Measurements from ENCODE around the gene HADH. TPM values are rescaled to one million over a fixed set of nuclear protein-coding genes. Genes with fewer than 3 reads are reported as not detected.

Gene HADH
- total and polyA plus RNA-seq, 4 donors, result 37.6 to 43.9 (median 40.6) TPM

DNA sequence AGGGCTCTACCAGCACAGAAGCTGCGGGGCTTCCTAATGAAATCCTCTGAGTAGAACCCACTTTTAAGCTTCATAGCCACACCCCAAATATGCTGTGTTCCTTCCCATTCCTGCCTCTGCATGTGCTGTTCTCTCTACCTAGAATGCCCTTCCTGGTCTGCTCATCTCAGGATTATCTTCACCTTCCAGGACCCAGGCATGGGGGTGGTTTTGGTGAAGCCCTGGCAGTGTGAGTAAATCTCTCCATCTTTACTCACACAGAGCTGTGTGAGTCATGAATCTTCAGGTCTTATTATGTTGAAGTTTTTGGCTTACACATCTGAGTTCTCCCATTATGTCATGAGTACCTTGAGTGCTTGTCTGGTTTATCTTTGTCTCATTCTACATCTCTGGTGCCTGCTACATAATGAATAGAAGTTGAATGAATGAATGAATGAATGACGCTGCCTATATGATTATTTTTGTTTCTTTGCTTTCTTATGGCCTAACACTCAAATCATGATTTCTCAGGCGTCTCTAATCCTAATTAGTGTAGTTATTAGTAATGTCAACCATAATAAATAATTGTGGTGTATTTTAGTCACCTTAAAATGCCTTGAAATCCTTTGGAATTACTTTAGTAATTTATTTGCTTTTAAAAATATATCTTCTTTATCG, 41.9 kb downstream of the HADH start:
- no peak overlapping the region for H3K27ac ChIP-seq (ENCODE audit: low read depth in 1 of 2, low read length in 1 of 2)
- DNase-seq (no peak), ATAC-seq (ENCODE audit: insufficient read depth, low FRiP score) (no peak)
- no peaks in the 10 kb centered on the region for H3K9me3 ChIP-seq (ENCODE audit: control insufficient read depth in 4 of 4, insufficient read depth in 3 of 4, low read length in 3 of 4)
- H3K4me3 ChIP-seq, result no peak overlapping the region
- no peaks in the 10 kb centered on the region for H3K27me3 ChIP-seq (ENCODE audit: control insufficient read depth in 3 of 3, insufficient read depth in 3 of 3, low read length in 2 of 3)
- H3K36me3 ChIP-seq (ENCODE audit: control insufficient read depth in 4 of 4, insufficient read depth in 4 of 4, low read length in 4 of 4), result peaks cover 17 to 35% (median 26%) of the 10 kb centered on the region in 4 donors
- TF ChIP-seq, protein P1, sequence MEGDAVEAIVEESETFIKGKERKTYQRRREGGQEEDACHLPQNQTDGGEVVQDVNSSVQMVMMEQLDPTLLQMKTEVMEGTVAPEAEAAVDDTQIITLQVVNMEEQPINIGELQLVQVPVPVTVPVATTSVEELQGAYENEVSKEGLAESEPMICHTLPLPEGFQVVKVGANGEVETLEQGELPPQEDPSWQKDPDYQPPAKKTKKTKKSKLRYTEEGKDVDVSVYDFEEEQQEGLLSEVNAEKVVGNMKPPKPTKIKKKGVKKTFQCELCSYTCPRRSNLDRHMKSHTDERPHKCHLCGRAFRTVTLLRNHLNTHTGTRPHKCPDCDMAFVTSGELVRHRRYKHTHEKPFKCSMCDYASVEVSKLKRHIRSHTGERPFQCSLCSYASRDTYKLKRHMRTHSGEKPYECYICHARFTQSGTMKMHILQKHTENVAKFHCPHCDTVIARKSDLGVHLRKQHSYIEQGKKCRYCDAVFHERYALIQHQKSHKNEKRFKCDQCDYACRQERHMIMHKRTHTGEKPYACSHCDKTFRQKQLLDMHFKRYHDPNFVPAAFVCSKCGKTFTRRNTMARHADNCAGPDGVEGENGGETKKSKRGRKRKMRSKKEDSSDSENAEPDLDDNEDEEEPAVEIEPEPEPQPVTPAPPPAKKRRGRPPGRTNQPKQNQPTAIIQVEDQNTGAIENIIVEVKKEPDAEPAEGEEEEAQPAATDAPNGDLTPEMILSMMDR (IDR thresholded peaks at IDR 0.05; ENCODE audit: control extremely low read depth, extremely low read depth), result no peak
- H3K4me1 ChIP-seq (ENCODE audit: control insufficient read depth in 5 of 5, insufficient read depth in 5 of 5, low read length in 5 of 5), result peaks cover 0 to 1% (median 0%) of the 10 kb centered on the region in 5 donors
- no peak overlapping the region for H3K9ac ChIP-seq (ENCODE audit: insufficient read depth in 1 of 2, low read length in 2 of 2)
- WGBS, 2 donors, result 95 to 97% methylated on average over 4 of the region's 4 CpGs

DNA sequence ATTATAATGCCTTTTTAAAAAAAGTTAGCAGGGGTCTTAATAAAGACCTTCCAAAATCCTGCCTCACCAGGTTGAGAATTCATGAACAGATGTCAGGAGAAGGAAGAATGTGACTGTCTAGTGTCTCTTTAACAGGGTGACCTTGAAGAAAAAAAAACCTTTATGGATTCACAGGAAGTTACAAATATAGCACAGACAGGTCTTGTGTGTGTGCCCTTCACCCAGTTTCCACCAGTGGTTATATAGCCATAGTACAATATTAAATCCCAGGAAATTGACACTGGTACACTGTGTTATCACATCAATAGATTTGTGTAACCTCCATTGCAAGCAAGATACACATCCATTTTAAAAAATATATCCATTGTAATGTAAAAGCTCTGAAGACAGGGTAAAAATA, 43.7 kb downstream of the HADH start:
- DNase-seq, result no peak
- Histone ChIP-seq H3K9ac (ENCODE audit: insufficient read depth in 1 of 2, low read length in 2 of 2) (no peak overlapping the region), H3K27ac (ENCODE audit: low read depth in 1 of 2, low read length in 1 of 2) (no peak overlapping the region), H3K4me1 (ENCODE audit: control insufficient read depth in 5 of 5, insufficient read depth in 5 of 5, low read length in 5 of 5) (peaks cover 0 to 1% (median 0%) of the 10 kb centered on the region in 5 donors), H3K36me3 (ENCODE audit: control insufficient read depth in 4 of 4, insufficient read depth in 4 of 4, low read length in 4 of 4) (peaks cover 12 to 27% (median 20%) of the 10 kb centered on the region in 4 donors), H3K4me3 (no peak overlapping the region), H3K9me3 (ENCODE audit: control insufficient read depth in 4 of 4, insufficient read depth in 3 of 4, low read length in 3 of 4) (no peaks in the 10 kb centered on the region), H3K27me3 (ENCODE audit: control insufficient read depth in 3 of 3, insufficient read depth in 3 of 3, low read length in 2 of 3) (no peaks in the 10 kb centered on the region)
- ATAC-seq (ENCODE audit: insufficient read depth, low FRiP score), result no peak
- TF ChIP-seq, protein P1 (IDR thresholded peaks at IDR 0.05; ENCODE audit: control extremely low read depth, extremely low read depth), result no peak

DNA sequence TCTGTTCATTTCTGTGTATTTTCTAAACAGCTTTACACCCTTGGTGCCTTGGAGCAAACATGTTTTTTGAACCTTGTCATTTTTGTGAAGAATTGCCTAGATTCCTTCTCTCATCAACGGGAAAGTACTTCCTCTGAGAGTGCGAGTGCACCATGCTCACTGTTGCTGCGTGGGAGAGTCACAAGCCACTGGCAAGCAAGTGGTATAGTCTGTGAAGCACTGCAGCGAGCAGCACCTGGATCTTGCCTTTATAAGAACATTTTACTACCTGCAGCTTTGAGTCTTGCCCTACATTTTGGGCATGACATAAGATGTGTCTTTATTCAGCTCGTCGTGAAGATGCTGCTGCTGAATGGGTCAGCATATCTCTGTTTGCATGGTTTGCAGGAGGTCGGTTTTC, 44.9 kb downstream of the HADH start:
- Histone ChIP-seq H3K27me3 (ENCODE audit: control insufficient read depth in 3 of 3, insufficient read depth in 3 of 3, low read length in 2 of 3) (no peaks in the 10 kb centered on the region), H3K4me1 (ENCODE audit: control insufficient read depth in 5 of 5, insufficient read depth in 5 of 5, low read length in 5 of 5) (peaks cover 0 to 1% (median 0%) of the 10 kb centered on the region in 5 donors), H3K27ac (ENCODE audit: low read depth in 1 of 2, low read length in 1 of 2) (no peak overlapping the region), H3K9ac (ENCODE audit: insufficient read depth in 1 of 2, low read length in 2 of 2) (no peak overlapping the region), H3K9me3 (ENCODE audit: control insufficient read depth in 4 of 4, insufficient read depth in 3 of 4, low read length in 3 of 4) (no peaks in the 10 kb centered on the region), H3K36me3 (ENCODE audit: control insufficient read depth in 4 of 4, insufficient read depth in 4 of 4, low read length in 4 of 4) (peaks cover 10 to 25% (median 15%) of the 10 kb centered on the region in 4 donors), H3K4me3 (no peak overlapping the region)
- TF ChIP-seq, protein P1 (IDR thresholded peaks at IDR 0.05; ENCODE audit: control extremely low read depth, extremely low read depth), result no peak
- 84% methylated on average over 7 of the region's 7 CpGs for WGBS, 2 donors
- no peak for DNase-seq
- no peak for ATAC-seq (ENCODE audit: insufficient read depth, low FRiP score)

DNA sequence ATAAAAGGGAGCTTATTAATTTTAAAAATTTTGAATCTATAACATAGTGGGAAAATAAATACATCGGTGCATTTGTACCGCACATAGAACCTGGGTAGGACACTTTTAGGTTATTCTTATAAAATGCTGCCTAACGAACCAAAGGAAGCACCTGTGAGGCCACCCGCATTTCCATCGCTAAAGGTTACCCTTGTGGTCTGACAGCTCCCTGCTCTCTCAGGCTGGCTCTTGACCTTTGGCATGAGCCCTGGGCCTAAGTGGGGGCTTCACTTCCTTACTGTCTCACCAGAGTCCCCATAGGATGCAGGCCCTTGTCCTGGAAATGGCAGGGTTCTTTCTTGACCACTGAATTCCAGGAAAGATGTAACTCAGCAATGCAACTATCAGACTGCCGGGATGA, 46.0 kb downstream of the HADH start:
- ATAC-seq (ENCODE audit: insufficient read depth, low FRiP score) (no peak), DNase-seq (no peak)
- H3K36me3 ChIP-seq (ENCODE audit: control insufficient read depth in 4 of 4, insufficient read depth in 4 of 4, low read length in 4 of 4), result peaks cover 10 to 22% (median 14%) of the 10 kb centered on the region in 4 donors
- no peak overlapping the region for H3K4me3 ChIP-seq
- no peaks in the 10 kb centered on the region for H3K9me3 ChIP-seq (ENCODE audit: control insufficient read depth in 4 of 4, insufficient read depth in 3 of 4, low read length in 3 of 4)
- WGBS, 2 donors, result 55 to 83% methylated on average over 6 of the region's 6 CpGs
- H3K9ac ChIP-seq (ENCODE audit: insufficient read depth in 1 of 2, low read length in 2 of 2), result no peak overlapping the region
- peaks cover 0 to 1% (median 0%) of the 10 kb centered on the region in 5 donors for H3K4me1 ChIP-seq (ENCODE audit: control insufficient read depth in 5 of 5, insufficient read depth in 5 of 5, low read length in 5 of 5)
- no peaks in the 10 kb centered on the region for H3K27me3 ChIP-seq (ENCODE audit: control insufficient read depth in 3 of 3, insufficient read depth in 3 of 3, low read length in 2 of 3)
- no peak overlapping the region for H3K27ac ChIP-seq (ENCODE audit: low read depth in 1 of 2, low read length in 1 of 2)
- TF ChIP-seq, protein P1 (IDR thresholded peaks at IDR 0.05; ENCODE audit: control extremely low read depth, extremely low read depth), result no peak
